ENCODE results near the gene HTT. TPM values are rescaled to one million over a fixed set of nuclear protein-coding genes. Genes with fewer than 3 reads are reported as not detected.
"Not testable (repeated sequence)": the region's sequence is repeated elsewhere in the genome, so short reads cannot be mapped to it uniquely, and the experiment has no call there.

Gene HTT
- total RNA-seq, 1 experiment from 2014 or later: 6.4 TPM

GRCh38 chr4:3124070-3124767 is 49.7 kb downstream of the HTT start:
- no peaks in the 10 kb centered on the region for H3K27me3 ChIP-seq
- no peak for DNase-seq
- H3K9me3 ChIP-seq: no peaks in the 10 kb centered on the region
- H3K36me3 ChIP-seq: no peaks in the 10 kb centered on the region
- H3K4me3 ChIP-seq: no peak overlapping the region

DNA sequence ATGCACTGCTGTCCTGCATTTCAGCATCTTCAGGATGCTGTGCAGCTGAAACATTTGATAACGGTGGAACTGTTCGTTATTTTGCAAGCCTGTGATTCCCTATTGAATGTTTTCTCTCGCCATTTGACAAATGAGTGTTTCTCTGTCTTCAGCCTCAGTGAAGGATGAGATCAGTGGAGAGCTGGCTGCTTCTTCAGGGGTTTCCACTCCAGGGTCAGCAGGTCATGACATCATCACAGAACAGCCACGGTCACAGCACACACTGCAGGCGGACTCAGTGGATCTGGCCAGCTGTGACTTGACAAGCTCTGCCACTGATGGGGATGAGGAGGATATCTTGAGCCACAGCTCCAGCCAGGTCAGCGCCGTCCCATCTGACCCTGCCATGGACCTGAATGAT is 52.6 kb downstream of the HTT start:
- H3K36me3 ChIP-seq: peaks cover 2% of the 10 kb centered on the region; the same call in 1 of the 2 replicates
- H3K27me3 ChIP-seq: no peaks in the 10 kb centered on the region
- no peak overlapping the region for H3K4me3 ChIP-seq
- no peaks in the 10 kb centered on the region for H3K9me3 ChIP-seq
- DNase-seq: no peak

DNA sequence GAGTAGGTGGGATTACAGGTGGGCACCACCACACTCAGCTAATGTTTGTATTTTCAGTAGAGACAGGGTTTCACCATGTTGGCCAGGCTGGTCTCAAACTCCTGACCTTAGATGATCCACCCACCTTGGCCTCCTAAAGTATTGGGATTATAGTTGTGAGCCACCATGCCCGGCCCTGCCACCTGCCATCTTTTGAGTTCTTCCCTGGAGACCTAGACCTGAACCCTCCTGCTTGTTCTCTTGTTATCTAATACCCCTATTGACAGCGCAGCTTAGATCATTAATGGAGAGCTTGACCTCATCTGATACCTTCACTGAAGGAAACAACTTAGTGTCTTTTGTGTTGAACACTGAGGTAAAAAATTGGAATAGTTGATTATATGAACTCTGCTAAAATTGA is 53.6 kb downstream of the HTT start:
- DNase-seq: no peak
- Histone ChIP-seq H3K9me3 (no peaks in the 10 kb centered on the region), H3K27me3 (no peaks in the 10 kb centered on the region), H3K36me3 (peaks cover 5% of the 10 kb centered on the region), H3K4me3 (no peak overlapping the region)

DNA sequence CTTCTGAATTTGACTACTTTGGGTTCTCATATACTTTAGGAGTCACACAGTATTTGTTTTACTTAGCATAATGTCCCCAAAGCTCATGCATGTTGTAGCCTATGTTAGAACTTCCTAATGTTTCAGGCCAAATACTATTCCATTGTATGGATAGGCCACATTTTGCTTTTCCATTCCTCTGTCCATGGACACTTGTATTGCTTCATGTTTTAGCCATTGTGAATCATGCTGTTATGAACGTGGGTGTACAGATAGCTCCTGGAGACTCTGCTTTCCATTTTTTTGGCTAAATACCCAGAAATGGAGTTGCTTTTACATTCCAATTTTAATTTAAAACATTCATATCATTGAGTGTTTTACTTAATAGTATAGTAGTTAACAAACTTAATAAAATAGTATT is 54.5 kb downstream of the HTT start:
- H3K36me3 ChIP-seq: peaks cover 5% of the 10 kb centered on the region

GRCh38 chr4:3130201-3130600 is 55.7 kb downstream of the HTT start:
- Histone ChIP-seq H3K4me3 (no peak overlapping the region), H3K9me3 (no peaks in the 10 kb centered on the region), H3K36me3 (peaks cover 5% of the 10 kb centered on the region), H3K27me3 (no peaks in the 10 kb centered on the region)
- no peak for DNase-seq

More for the DNA sequence above, 54.5 kb downstream of the HTT start:
- no peak overlapping the region for H3K4me3 ChIP-seq
- H3K9me3 ChIP-seq: no peaks in the 10 kb centered on the region
- H3K27me3 ChIP-seq: no peaks in the 10 kb centered on the region
- no peak for DNase-seq

DNA sequence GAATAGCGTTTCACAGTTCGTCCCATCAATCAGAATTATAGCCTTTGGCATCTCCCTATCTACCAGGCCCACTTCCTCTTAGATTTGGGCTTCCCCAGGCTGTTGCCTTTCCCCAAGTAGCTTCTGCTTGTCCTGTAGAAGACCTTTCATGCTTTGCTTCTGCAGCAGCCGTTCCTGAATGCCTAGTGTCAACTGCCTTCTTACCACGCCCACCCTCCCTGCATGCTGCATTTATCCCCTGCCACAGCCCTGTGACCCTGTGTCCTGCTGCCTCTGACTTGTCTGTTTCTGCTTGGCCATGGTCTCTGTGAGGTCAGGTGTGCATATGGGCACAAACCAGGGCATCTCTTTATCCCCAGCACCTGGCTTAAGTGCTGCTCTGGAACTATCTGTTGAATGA is 56.3 kb downstream of the HTT start:
- peaks cover 5% of the 10 kb centered on the region for H3K36me3 ChIP-seq
- no peak overlapping the region for H3K4me3 ChIP-seq
- no peak for DNase-seq
- no peaks in the 10 kb centered on the region for H3K9me3 ChIP-seq
- H3K27me3 ChIP-seq: no peaks in the 10 kb centered on the region

- Histone ChIP-seq H3K36me3 (peaks cover 5% of the 10 kb centered on the region), H3K9me3 (no peaks in the 10 kb centered on the region), H3K27me3 (no peaks in the 10 kb centered on the region), H3K4me3 (no peak overlapping the region)
- no peak for DNase-seq
Observed at GRCh38 chr4:3134201-3134600, 59.7 kb downstream of the HTT start.

- peaks cover 5% of the 10 kb centered on the region for H3K36me3 ChIP-seq
- no peaks in the 10 kb centered on the region for H3K27me3 ChIP-seq
- no peak for DNase-seq
- no peak overlapping the region for H3K4me3 ChIP-seq
- H3K9me3 ChIP-seq: no peaks in the 10 kb centered on the region
Observed at GRCh38 chr4:3135155-3136011, 60.9 kb downstream of the HTT start.

DNA sequence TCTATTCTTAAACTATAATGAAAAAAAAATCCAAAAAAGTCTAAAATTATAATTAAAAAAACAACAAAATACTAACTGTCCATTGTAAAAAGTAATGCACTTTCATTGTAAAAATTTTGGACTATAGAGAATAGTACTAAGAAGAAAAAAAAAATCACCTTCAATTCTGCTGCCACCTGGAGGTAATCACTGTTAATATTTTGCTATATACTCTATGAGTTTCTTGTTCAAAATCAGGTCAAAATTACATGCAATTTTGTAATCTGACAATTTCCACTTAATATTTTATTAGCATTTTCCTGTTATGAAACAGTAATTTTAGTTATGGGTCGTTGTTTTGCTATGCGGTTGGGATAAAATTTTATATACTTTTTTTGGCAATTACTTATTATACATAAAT is 62.0 kb downstream of the HTT start:
- H3K4me3 ChIP-seq: no peak overlapping the region
- peaks cover 5% of the 10 kb centered on the region for H3K36me3 ChIP-seq
- no peak for DNase-seq

DNA sequence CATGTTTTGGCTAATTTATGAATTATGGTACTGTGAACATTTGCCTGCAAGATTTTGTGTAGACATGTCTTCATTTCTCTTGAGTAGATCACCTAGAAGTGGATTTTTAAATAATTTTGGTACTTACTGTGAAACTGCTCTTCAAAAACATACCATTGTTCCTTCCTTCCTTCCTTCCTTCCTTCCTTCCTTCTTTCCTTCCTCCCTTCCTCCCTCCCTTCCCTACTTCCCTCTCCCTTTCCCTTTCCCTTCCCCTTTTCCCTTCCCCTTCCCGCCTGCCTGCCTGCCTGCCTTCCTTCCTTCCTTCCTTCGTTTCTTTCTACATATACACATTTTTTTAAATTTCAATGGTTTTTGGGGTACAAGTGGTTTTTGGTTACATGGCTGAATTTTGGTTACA is 63.4 kb downstream of the HTT start:
- Histone ChIP-seq H3K9me3 (no peaks in the 10 kb centered on the region), H3K27me3 (no peaks in the 10 kb centered on the region), H3K36me3 (peaks cover 3% of the 10 kb centered on the region), H3K4me3 (no peak overlapping the region)
- no peak for DNase-seq

More for the DNA sequence above, 62.0 kb downstream of the HTT start:
- Histone ChIP-seq H3K27me3 (no peaks in the 10 kb centered on the region), H3K9me3 (no peaks in the 10 kb centered on the region)

- no peak for DNase-seq
- H3K9me3 ChIP-seq: no peaks in the 10 kb centered on the region
- no peak overlapping the region for H3K4me3 ChIP-seq
- H3K27me3 ChIP-seq: no peaks in the 10 kb centered on the region
- peaks cover 12% of the 10 kb centered on the region for H3K36me3 ChIP-seq
Observed at GRCh38 chr4:3145234-3145924, 70.9 kb downstream of the HTT start.

- Histone ChIP-seq H3K9me3 (no peaks in the 10 kb centered on the region), H3K36me3 (peaks cover 9% of the 10 kb centered on the region; the same call in 1 of the 2 replicates)
- no peak for DNase-seq
Observed at GRCh38 chr4:3148926-3149325, 74.4 kb downstream of the HTT start.

DNA sequence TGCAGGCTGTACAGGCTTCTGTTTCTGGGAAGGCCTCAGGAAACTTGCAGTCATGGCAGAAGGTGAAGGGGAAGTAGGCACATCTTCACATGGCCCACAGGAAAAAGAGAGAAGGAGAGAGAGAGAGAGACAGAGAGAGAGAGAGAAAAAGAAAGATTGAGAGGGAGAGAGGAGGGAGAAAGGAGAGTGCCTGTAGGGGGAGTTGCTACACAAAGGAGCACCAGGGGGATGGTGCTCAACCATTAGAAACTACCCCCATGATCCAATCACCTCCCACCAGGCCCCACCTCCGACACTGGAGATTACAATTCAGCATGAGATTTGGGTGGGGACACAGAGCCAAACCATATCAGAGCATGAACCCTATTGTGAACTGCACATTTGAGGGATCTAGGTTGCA is 76.8 kb downstream of the HTT start:
- not testable (repeated sequence) for H3K4me3 ChIP-seq, H3K9me3 ChIP-seq, DNase-seq, H3K27me3 ChIP-seq, H3K36me3 ChIP-seq

More at GRCh38 chr4:3148926-3149325, 74.4 kb downstream of the HTT start:
- no peaks in the 10 kb centered on the region for H3K27me3 ChIP-seq
- no peak overlapping the region for H3K4me3 ChIP-seq

DNA sequence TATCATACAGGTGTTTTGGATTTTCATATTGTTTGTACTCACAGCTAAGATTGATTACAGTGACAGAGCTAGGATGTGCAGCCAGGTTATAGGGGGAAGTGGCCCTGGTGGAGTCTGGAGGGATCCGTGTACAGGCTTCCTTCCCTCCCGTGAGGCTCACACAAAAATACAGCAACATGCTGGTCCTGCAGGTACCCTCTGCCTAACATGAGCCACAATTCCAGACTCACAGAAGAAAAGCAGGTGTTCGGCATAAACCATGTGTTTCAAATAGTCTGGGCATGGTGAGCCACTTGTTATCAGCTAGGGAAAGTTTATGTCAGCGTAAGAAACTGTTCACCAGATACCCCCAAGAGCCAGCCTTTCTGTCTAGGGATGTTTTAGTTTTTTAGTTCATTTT is 82.9 kb downstream of the HTT start:
- DNase-seq: no peak
- no peaks in the 10 kb centered on the region for H3K27me3 ChIP-seq

DNA sequence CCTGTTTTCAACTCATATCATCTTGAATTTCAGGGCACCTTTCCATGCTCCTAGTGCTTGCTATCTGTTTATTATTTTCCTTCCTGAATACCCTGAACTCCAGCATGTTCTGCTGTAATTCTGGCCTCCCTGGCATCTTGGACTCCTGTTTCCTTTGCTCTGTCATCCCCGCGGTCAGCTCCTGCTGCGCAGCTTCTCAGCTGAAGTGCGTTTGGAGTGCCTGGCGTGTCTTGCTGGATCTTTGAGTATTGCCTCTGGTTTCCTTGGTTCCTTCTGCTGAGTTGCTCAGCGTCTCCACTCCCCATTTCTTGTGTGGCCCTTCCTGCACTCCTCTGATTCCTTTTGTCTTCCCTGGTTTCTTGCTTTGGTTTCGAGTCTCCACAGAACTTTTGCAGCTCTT is 84.4 kb downstream of the HTT start:
- no peaks in the 10 kb centered on the region for H3K27me3 ChIP-seq
- no peak overlapping the region for H3K4me3 ChIP-seq
- H3K9me3 ChIP-seq: no peaks in the 10 kb centered on the region
- DNase-seq: no peak
- H3K36me3 ChIP-seq: peaks cover 11% of the 10 kb centered on the region

More for the DNA sequence above, 82.9 kb downstream of the HTT start:
- peaks cover 11% of the 10 kb centered on the region for H3K36me3 ChIP-seq
- H3K9me3 ChIP-seq: no peaks in the 10 kb centered on the region
- no peak overlapping the region for H3K4me3 ChIP-seq

DNA sequence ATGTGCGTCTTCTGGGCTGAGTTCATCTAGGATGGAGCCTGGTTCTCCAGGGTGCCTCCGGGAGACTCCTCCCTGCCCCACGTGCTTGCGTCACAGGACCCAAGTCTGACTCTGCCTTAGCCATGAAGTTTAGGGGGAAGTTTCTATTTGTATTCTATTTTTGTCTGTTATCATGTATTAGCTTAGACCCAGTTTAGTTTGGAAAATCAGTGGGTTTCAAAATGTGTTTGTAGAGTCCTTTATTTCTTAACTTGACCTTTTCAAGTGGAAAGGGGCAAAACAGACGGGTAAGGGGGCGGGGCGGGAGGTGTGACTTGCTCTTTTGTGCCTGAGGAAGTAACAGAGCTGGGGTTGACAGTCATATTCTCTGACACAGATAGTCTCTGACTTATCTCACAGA is 86.0 kb downstream of the HTT start:
- no peaks in the 10 kb centered on the region for H3K27me3 ChIP-seq
- H3K36me3 ChIP-seq: peaks cover 11% of the 10 kb centered on the region
- no peak for DNase-seq
- no peaks in the 10 kb centered on the region for H3K9me3 ChIP-seq
- H3K4me3 ChIP-seq: no peak overlapping the region

DNA sequence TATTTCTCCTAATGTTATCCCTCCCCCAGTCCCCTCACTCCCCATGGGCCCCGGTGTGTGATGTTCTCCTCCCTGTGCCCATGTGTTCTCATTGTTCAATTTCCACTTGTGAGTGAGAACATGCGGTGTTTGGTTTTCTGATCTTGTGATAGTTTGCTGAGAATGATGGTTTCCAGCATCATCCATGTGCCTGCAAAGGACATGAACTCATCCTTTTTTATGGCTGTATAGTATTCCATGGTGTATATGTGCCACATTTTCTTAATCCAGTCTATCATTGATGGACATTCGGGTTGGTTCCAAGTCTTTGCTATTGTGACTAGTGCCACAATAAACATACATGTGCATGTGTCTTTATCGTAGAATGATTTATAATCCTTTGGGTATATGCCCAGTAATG is 86.6 kb downstream of the HTT start:
- DNase-seq, H3K9me3 ChIP-seq, H3K4me3 ChIP-seq, H3K27me3 ChIP-seq: not testable (repeated sequence)
- peaks cover 11% of the 10 kb centered on the region for H3K36me3 ChIP-seq

All from MG63 (cell line).